ENCODE data around the gene MYO3A.

The MYO3A gene

DNA sequence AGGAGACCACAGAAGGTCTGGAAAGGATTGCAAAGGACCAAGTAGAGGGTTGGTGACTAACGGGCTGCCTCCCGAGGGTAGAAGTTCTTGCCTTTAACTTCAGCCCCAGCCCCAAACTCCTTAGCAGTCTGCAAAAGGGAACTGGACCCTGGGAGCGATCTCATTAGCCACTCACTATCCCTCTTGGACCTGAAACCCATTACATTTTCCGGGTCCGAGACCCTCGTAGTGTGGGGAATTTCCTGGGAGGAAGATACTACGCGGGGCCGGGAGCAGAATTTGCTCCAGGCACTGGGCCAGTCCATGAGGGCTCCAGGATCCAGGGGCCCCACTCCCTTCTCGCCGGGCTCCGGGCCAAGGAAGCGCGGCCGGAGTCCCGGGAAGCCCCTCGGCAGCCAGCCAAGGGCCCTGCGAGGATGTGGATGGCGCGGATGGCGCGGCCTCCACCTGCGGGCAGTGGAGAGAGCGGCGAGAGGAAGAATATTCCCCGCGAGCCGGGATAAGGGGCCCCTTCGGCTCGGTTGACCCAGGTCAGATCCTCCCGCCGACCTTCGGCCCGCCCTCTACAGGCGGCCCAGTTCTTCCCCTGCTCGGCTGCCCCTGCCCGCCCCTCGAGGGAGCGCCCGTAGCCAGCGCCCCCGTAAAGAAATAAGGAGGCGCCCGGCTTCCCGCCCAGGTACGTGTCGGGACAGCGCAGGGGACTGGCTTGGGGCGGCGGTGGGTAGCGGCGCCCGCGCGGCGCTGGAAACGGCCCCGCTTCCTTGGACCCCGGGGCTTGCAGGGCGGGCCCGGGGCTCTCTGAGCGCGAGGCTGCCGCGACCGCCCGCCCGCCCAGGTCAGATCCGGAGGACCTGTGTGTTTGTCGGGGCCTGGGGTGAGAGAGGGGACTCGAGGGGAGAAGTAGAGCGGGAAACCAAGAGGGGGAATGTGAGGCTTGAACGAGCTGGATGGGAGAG, at the start of gene MYO3A:
TSS of gene MYO3A (plus strand) at position 577 of the 956 bp plus-strand sequence. CDS start 17,882 bp downstream, outside the sequence.
- no peak for FAIRE-seq

DNA sequence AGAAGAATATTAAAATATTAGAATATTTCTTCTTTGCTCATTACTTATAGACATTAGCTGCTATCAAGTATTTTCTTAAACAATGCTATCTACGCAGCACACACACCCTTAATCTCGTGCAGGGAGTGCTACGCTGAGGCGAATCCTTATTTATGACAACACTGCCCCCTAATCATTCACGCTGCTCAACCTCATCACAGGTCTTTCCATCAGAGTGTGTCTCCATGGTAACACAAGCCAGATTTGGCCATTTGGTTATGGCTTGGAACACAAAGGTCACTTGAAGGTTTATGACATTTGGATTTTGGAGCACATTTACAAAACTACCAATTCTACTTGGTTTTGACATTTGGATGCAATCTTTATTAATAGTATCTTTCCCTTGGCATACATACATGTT, 45.4 kb upstream of the MYO3A start:
- no peak for FAIRE-seq

DNA sequence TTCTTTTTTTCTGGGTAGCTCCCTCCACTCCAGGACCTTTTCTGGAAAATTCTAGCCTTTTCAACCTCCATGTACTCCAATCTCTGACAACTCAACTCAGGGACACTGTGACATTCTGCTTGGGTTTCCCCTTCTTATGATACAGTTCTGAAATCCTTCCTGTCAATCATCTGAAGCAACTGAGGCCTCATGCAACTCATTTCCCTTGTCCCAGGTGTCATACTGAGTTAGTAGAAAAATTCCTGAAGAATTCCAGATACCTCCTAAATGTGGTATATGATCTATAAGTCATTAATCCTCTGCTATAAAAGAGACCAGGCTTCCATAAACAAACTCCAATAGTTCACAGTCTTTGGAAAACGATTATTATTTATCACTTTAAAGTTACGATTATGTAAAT, 43.0 kb upstream of the MYO3A start:
- no peak for FAIRE-seq

DNA sequence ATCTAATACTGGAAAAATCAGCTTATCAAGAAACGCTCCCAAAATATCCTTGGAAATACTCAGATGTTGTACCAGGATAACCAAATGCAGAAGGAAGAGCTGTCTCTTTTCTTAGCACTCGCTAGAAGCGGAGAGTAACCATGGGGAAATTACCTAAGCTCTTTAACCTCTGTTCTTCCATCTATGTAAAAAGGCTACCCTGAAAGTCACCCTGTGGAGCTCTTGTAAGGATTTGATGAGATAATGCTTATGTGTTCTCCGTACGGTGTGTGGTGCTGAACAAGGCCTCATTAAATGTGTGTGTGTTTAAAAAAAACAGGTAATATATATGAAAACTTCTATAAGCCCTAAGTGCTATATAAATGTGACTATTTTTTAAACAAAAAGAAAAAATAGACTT, 38.2 kb upstream of the MYO3A start:
- no peak for FAIRE-seq

GRCh38 chr10:25896421-25896820, 37.6 kb upstream of the MYO3A start:
- no peak for FAIRE-seq

- no peak for FAIRE-seq
Observed at GRCh38 chr10:25899304-25899703, 34.7 kb upstream of the MYO3A start.

GRCh38 chr10:25901199-25901598, 32.8 kb upstream of the MYO3A start:
- no peak for FAIRE-seq

GRCh38 chr10:25902002-25902401, 32.0 kb upstream of the MYO3A start:
- no peak for FAIRE-seq

DNA sequence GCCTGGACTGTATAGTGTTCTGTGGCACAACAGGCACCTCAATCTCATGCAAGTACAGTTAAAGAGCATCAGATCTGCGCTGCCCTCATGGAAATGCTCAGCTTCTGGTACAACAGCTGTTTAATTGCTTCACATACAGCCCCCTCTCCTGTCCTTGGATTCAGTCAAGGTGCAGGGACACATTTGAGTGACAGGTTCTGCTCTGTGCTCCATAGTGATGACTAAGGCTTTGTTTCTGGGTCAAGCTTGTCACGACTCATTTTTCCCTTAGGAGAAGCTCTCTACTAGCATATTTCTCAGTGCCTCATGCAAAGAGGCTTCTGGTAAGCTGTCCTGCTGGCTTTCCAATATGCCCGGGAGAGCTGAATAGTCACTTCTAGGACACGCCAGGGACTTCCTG, 26.8 kb upstream of the MYO3A start:
- no peak for FAIRE-seq

GRCh38 chr10:25912866-25913265, 21.2 kb upstream of the MYO3A start:
- no peak for FAIRE-seq

- FAIRE-seq: no peak
Observed at GRCh38 chr10:25914776-25915175, 19.3 kb upstream of the MYO3A start.

DNA sequence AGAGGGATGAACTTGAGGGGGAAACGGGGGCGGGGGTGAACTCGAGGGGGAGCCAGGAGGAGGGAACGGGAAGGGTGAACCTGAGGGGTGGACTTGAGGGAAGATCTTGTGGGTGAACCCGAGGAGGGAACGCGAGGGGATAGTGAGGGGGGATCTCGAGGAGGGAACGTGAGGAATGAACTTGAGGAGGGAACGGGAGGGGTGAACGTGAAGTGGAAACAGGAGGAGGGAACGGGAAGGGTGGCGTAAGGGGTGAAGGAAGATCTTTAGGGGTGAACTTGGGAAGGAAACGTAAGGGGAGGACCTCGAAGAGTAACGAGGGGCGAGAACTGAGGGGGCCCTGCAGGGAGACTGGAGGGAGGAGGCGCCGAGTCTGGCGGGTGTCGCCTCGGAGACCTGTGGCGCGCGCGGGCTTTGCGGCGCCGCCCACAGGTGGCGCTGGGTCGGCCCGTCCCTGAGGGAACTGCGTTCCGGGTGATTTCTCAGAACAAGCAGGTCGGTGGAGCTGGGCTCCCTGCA, 651 bp downstream of the MYO3A start:
- no peak for FAIRE-seq

DNA sequence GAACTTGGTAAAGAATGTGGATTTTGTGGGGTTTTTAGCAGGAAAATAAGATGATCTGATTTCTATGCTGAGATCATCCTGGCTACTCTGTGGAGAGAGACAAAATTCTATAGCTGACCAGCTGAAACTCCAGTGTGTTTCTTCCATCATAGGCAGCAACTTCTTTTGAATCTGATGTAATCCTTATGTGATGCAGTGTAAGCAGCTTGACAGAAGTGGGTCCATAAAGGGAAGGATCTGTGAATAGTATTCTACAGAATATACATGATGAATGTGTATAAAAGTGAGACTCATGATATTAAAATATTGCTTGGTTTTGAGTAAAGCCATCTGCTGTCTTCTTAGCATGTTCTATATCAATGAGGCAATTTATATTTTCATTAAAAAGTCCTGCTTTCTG, 4.4 kb downstream of the MYO3A start:
- FAIRE-seq: no peak

DNA sequence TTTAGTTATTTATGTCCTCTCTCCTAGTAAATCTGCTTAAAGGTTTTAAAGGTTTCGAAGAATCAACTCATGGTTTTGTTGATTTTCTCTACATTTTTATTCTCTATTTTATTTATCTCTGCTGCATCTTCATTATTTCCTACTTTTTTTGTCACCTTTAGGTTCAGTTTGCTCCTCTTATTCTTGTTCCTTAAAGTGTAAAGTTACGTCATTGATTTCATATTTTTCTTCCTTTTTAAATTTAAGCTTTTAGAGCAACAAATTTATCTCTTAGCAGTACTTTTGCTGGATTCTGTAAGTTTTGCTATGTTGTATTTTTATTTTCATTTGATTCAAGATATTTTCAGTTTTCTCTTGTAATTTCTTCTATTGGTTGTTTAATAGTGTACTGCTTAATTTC, 10.7 kb downstream of the MYO3A start:
- FAIRE-seq: no peak

DNA sequence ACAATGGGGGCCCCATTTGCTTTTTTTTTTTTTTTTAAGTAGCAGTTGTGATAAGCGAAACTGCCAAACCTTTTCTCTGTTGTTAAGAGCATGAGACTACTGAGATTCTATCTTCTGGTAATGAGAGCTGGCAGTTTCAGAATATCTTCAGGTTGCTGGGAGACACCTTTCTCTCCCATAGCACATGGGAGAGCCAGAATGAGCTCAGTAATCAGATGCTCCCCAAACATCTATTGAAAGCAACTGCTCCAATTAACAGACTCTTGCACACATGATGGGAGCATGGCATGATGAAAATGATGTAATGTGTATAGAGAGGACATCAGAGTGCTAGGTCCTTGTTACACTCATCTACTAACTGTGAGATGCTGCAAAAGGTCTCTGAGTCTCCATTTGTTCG, 18.8 kb downstream of the MYO3A start:
- FAIRE-seq: no peak

DNA sequence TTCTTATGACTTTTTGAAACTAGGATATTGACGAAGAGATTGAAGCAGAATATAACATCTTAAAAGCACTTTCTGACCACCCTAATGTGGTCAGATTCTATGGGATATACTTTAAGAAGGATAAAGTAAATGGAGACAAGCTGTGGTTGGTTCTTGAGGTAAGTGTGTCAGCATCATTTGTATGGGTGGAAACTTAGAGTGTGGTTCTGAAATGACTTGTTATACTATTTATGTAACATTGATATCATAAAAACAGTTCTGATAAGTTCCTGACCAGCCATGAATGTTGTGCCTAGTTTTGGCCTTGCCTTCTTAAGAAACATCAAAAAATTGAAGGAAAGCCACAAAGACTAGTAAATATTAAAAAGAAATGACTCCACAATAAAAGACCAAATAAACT, 20.8 kb downstream of the MYO3A start:
- no peak for FAIRE-seq

GRCh38 chr10:25959540-25960232, 25.7 kb downstream of the MYO3A start:
- no peak for FAIRE-seq

- FAIRE-seq: no peak
Observed at GRCh38 chr10:25965584-25965983, 31.6 kb downstream of the MYO3A start.

DNA sequence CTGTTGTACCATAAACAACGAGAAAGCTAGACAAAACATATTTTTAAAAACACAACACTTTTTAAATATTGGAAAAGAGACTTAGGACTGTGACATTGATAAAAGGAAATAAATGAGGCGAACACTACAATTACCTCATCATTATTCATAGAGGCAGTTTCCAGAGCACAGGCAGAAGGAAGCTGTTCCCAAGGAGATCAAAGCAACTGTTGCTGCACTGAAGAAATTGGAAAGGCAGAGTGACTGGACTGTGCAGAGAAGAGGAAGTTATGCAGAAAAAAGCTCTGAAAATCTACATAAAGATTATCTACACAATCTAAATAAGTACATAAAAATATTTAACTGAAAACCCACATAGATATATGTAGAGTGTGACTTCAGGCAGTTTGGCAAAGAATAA, 32.8 kb downstream of the MYO3A start:
- FAIRE-seq: no peak

- FAIRE-seq: no peak
Observed at GRCh38 chr10:25972631-25973030, 38.6 kb downstream of the MYO3A start.

DNA sequence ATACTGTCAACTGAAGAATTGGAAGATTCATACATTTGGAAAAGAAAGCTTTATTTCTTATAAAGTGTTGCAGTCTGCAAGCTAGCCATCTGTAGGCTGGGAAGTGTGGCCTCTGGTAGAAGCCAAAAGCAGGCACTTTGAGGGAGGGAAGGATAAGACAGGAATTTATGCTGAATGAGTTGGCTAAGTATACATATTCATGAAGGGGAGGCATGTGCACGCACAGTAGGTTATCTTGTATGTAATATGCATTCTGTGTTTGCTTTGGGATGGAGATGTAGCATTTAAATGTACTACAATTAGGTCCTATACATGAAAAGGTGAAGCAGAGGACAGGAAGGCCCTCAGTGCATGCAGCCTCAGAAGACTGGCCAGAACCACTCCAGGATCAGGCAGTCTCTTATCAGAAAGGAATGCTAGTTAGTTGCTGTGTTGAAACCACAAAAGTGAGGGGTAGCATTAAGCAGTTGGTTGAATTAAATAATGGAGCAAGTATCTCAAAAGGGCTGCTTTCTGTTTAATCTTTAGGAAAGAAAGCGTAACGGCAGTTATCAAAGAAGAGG, 40.9 kb downstream of the MYO3A start:
- no peak for FAIRE-seq

- no peak for FAIRE-seq
Observed at GRCh38 chr10:25978771-25979170, 44.7 kb downstream of the MYO3A start.

GRCh38 chr10:25982107-25982506, 48.1 kb downstream of the MYO3A start:
- no peak for FAIRE-seq

- no peak for FAIRE-seq
Observed at GRCh38 chr10:25988583-25988982, 54.6 kb downstream of the MYO3A start.

All from G401.6 (cell line).